Cardiac fibroblast (primary cell): ENCODE measurements around the gene HLA-C.

Source experiments
- DNase-seq, 2 donors: peaks; one replicate each; pipeline versions ENCODE4 v3.0.0 to v3.0.0-alpha.2; 2010; ENCODE audit warnings: low read depth in 2 of 2
- H3K4me3 ChIP-seq, 2 donors: replicated peaks in 1 of 2; 1 replicate in 1 of 2; 2 replicates in 1 of 2; pipeline ENCODE4 v1.5.1; 2011; ENCODE audit warnings: low read depth in 2 of 2, low read length in 2 of 2, mild to moderate bottlenecking in 2 of 2, moderate library complexity in 1 of 2
- CTCF ChIP-seq: IDR thresholded peaks from one replicate; pipeline ENCODE4 v1.5.1; 2011; ENCODE audit warnings: low read depth, mild to moderate bottlenecking, low read length, inconsistent platforms

Gene HLA-C

DNA sequence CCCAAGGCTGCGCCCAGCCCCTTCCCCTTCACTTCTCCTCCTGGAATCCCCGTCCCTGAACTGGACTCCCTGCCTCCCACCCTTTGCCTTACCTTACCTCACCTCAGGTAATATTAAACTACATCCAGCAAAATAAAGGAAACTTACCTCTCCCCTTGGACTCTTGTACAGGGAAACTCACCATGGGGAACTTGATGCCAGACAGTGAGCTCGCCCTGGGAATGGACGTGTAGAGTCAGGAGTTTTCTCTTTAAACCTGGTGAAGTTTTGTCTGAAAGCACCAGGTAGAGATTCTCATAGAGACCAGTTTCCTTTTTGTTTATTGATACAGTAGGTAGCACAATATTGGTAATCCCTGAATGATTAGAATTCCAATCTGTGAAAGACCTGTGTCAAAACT, 544 bp upstream of the HLA-C start:
- TF ChIP-seq CTCF, result no peak
- peak overlapping the region; percentile 68 to 75 for H3K4me3 ChIP-seq
- peak; percentile 3 to 10 for DNase-seq

- peak; percentile 53 to 61 for DNase-seq
- no peak for TF ChIP-seq CTCF
- peak overlapping the region; percentile 68 to 75 for H3K4me3 ChIP-seq
Observed at GRCh38 chr6:31270788-31271640, 878 bp downstream of the HLA-C start.

GRCh38 chr6:31268836-31269235, 3.1 kb downstream of the HLA-C start:
- H3K4me3 ChIP-seq, result no peak overlapping the region

DNA sequence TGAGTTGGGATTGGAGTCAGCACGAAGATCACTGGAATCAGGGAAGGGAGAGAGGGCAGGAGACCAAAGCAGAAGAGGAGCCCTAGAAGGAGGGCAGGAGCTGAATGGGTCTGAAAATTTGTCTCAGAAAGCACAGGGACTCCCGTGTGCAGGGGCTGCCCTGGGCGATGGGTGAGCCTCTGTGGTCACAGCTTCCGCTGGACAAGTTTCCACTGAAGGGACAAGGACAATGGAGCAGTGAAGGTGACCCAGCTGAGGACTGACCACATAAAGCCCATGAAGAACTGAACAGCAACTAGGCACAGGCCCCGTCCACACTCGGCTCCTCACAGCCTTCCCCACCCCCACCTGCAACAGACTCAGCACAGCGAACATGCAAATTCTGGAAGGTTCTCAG, 3.5 kb downstream of the HLA-C start:
- TF ChIP-seq CTCF, result no peak
- H3K4me3 ChIP-seq, result no peak overlapping the region
- DNase-seq, result no peak

More at GRCh38 chr6:31268836-31269235, 3.1 kb downstream of the HLA-C start:
- no peak for DNase-seq
- no peak for TF ChIP-seq CTCF

GRCh38 chr6:31267651-31268368, 4.1 kb downstream of the HLA-C start:
- H3K4me3 ChIP-seq, result no peak overlapping the region
- DNase-seq, result no peak
- TF ChIP-seq CTCF, result no peak

DNA sequence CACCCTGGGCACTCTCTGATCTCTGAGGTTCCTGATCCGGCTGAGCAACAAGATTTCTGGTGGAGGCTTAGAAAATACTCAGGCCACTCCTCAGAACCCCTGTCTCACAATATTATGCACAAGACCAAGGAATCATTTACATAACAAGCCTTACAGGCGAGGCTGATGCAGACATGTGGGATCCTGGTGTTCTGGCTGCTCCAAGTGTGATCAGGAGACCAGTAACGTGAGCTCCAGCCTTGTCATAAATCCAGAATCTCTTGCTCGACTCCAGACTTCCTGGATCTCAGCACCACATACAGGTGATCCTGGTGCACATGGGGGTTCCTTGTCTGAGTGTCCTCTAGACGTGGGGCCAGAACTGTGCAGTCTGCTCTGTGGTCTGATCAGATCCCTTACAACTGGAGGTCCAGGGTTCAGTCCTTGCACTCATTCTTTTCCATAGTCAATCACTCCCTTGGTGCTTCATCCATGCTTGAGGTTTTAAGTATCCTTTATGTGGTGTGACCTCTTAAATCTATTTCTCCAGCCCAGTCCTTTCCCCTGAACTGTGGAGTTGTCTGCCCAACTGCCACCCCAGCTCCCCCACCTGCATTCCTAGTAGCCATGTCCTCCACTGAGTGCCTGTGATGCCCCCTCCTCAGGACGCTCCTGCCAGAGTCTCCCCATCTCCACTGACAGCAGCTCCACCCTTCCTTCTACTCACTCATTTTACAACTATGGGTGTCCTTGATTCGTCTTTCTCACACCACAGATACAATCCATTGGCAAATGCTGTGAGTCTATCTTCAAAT, 5.1 kb downstream of the HLA-C start:
- DNase-seq, result no peak
- H3K4me3 ChIP-seq, result no peak overlapping the region
- TF ChIP-seq CTCF, result no peak
